GM12878 (cell line): ENCODE data around the gene C8B. TPM values are rescaled to one million over a fixed set of nuclear protein-coding genes. Genes with fewer than 3 reads are reported as not detected.

ENCODE experiments used
- ATAC-seq: fragments of 200-7000 bp; cut with Tn5 transposase; 3 replicates; pipeline ENCODE4 v1.9.1; 2020; ENCODE audit warnings: mild to moderate bottlenecking, moderate library complexity
- BruUV-seq: library from RNA; stranded (reverse); fragments of 400-500 nt; replicated peaks from 2 replicates; lab custom pipeline; 2021; lab: Mats Ljungman, UMichigan
- CTCF ChIA-PET: fragments of 300-600 bp; sonication (Branson Sonifier 250); formaldehyde crosslinking; extraction: SDS; loops from one replicate; lab custom pipeline; 2021; ENCODE audit warnings: inconsistent platforms; lab: Yijun Ruan, JAX
- POLR2A ChIA-PET: fragments of 350-600 bp; formaldehyde crosslinking; extraction: SDS; loops from one replicate; lab custom pipeline; 2021; ENCODE audit warnings: inconsistent platforms; lab: Charles Lee
- RAD21 ChIA-PET: fragments of 300-600 bp; sonication (Branson Sonifier 250); formaldehyde crosslinking; loops from one replicate; lab custom pipeline; 2023; ENCODE audit warnings: antibody characterized with exemption; ENCODE audit not compliant: unreplicated experiment; lab: Charles Lee
- SMC1A ChIA-PET: fragments of 300-600 bp; sonication (Branson Sonifier 250); formaldehyde crosslinking; loops from one replicate; lab custom pipeline; 2023; ENCODE audit not compliant: unreplicated experiment, uncharacterized antibody; lab: Charles Lee
- DNase-seq: peaks from one replicate; pipeline ENCODE4 v3.0.0-alpha.2; 2011; ENCODE audit warnings: low read depth, low spot score
- FAIRE-seq: peaks from 3 replicates; lab custom pipeline; 2011; peaks lifted over from hg19 to GRCh38; lab: Jason Lieb, UNC
- H2AFZ ChIP-seq: 2 replicates; pipeline ENCODE4 v1.6.0; 2011; ENCODE audit warnings: low read depth, low read length, control low read depth; ENCODE audit not compliant: control insufficient read depth
- H3K27ac ChIP-seq: 2 replicates; pipeline ENCODE4 v1.5.1; 2011; ENCODE audit warnings: control low read depth; ENCODE audit not compliant: control insufficient read depth, insufficient read depth
- H3K27me3 ChIP-seq, 2 experiments: replicated peaks in 1 of 2; 2 replicates each; pipeline versions ENCODE4 v1.6.0 to v1.6.1; 2011; ENCODE audit warnings: low read length in 1 of 2; ENCODE audit not compliant: control insufficient read depth in 2 of 2, insufficient read depth in 2 of 2
- H3K36me3 ChIP-seq, 2 experiments: 2 replicates each; pipeline ENCODE4 v1.5.1; 2011; ENCODE audit warnings: low read length in 1 of 2; ENCODE audit not compliant: control insufficient read depth in 2 of 2, insufficient read depth in 2 of 2
- H3K4me1 ChIP-seq: 2 replicates; pipeline ENCODE4 v1.6.1; 2011; ENCODE audit warnings: mild to moderate bottlenecking, low read length, moderate library complexity, mixed read lengths; ENCODE audit not compliant: control insufficient read depth, insufficient read depth
- H3K4me2 ChIP-seq: 2 replicates; pipeline ENCODE4 v1.6.0; 2011; ENCODE audit warnings: control low read depth; ENCODE audit not compliant: control insufficient read depth, insufficient read depth
- H3K4me3 ChIP-seq: fragments of 200-600 bp; sonication (generic); 2 replicates; pipeline ENCODE4 v1.5.1; 2016
- H3K79me2 ChIP-seq: 2 replicates; pipeline ENCODE4 v1.6.0; 2011; ENCODE audit warnings: low read length; ENCODE audit not compliant: control insufficient read depth, insufficient read depth
- H3K9ac ChIP-seq: 2 replicates; pipeline ENCODE4 v1.8.0; 2011; ENCODE audit warnings: low read length, control low read depth, mixed read lengths; ENCODE audit not compliant: control insufficient read depth, insufficient read depth
- H3K9me3 ChIP-seq: replicated peaks from 3 replicates; pipeline ENCODE4 v1.5.1; 2011; ENCODE audit warnings: mild to moderate bottlenecking, low read length; ENCODE audit not compliant: control insufficient read depth, insufficient read depth
- H4K20me1 ChIP-seq: 2 replicates; pipeline ENCODE4 v1.6.0; 2011; ENCODE audit not compliant: control insufficient read depth, insufficient read depth
- IRF4 ChIP-seq: IDR thresholded peaks from 2 replicates; pipeline ENCODE4 v1.6.1; 2011; ENCODE audit warnings: low read depth, low read length
- NR2F1 ChIP-seq: fragments of 450-650 bp; conservative IDR thresholded peaks from 2 replicates; pipeline ENCODE4 v1.6.1; 2017; ENCODE audit warnings: mild to moderate bottlenecking
- RB1 ChIP-seq: fragments of 450-650 bp; formaldehyde crosslinking; IDR thresholded peaks from 2 replicates; pipeline ENCODE4 v1.6.1; 2017; ENCODE audit warnings: mild to moderate bottlenecking, borderline replicate concordance
- RFX5 ChIP-seq: IDR thresholded peaks from 2 replicates; pipeline ENCODE4 v1.6.1; 2011; ENCODE audit warnings: low read depth, low read length, improper control_type of control experiment
- TBL1XR1 ChIP-seq: IDR thresholded peaks from 2 replicates; pipeline ENCODE4 v1.6.1; 2012; ENCODE audit warnings: low read depth, low read length, improper control_type of control experiment
- ZNF384 ChIP-seq: IDR thresholded peaks from 2 replicates; pipeline ENCODE4 v1.6.1; 2012; ENCODE audit warnings: low read depth, mild to moderate bottlenecking, low read length, improper control_type of control experiment, borderline replicate concordance
- WGBS: methylation state at CpG from one replicate; pipeline ENCODE4 v1.1.6; 2016; ENCODE audit warnings: low lambda C conversion rate; ENCODE audit not compliant: insufficient replicate concordance, insufficient coverage; ENCODE audit errors: missing lambda C conversion rate; 5-methylcytosine and 5-hydroxymethylcytosine counted together
- in situ Hi-C: fragments of 300-500 bp; cut with MboI; formaldehyde crosslinking; loops from 9 replicates; pipeline ENCODE4 v1.14.3; 2018; ENCODE audit warnings: mixed read lengths
- intact Hi-C: fragments of 100-400 bp; cut with micrococcal nuclease; formaldehyde crosslinking; loops from one replicate; pipeline ENCODE4 v1.14.2; 2022; ENCODE audit not compliant: unreplicated experiment
- polyA plus RNA-seq, 11 experiments: library from polyadenylated mRNA; depleted of rRNA in 4 of 11; unstranded in 6 of 11; stranded (reverse) in 5 of 11; fragments of >200 nt; fragmentation: Nextera tagmentation in 4 of 11; fragmentation: Illumina TruSeq in 1 of 11; extraction: Ambion mirVana in 4 of 11; extraction: Trizol in 1 of 11; gene quantifications; 1 replicate in 1 of 11; 2 replicates in 10 of 11; pipeline versions ENCODE4 v1.2.1 to v1.2.3, GENCODE V29; 2011 to 2016; ENCODE audit warnings: inconsistent platforms in 2 of 11, missing spikeins in 2 of 11, low read depth in 1 of 11
- total RNA-seq, 4 experiments: library from RNA; depleted of rRNA in 3 of 4; stranded (reverse); fragments of >200 nt in 3 of 4; fragmentation: Illumina TruSeq in 1 of 4; extraction: Trizol in 1 of 4; gene quantifications; 2 replicates each; pipeline versions ENCODE4 v1.2.1 to v1.2.3, GENCODE V29; 2013 to 2021
- TF ChIP-seq, protein P1 (sequence below): fragments of 450-650 bp; formaldehyde crosslinking; IDR thresholded peaks from 2 replicates; pipeline ENCODE4 v1.5.0; 2022; ENCODE audit warnings: mild to moderate bottlenecking, missing genetic modification characterization
- TF ChIP-seq, protein P2 (sequence below): fragments of 450-650 bp; formaldehyde crosslinking; IDR thresholded peaks from 2 replicates; pipeline ENCODE4 v1.4.0; 2022; ENCODE audit warnings: mild to moderate bottlenecking, moderate library complexity

C8B gene
- total and polyA plus RNA-seq, 10 of the 15 experiments (the other 5 are each of a cell fraction or from before 2014, with no cell fraction given) = not detected

DNA sequence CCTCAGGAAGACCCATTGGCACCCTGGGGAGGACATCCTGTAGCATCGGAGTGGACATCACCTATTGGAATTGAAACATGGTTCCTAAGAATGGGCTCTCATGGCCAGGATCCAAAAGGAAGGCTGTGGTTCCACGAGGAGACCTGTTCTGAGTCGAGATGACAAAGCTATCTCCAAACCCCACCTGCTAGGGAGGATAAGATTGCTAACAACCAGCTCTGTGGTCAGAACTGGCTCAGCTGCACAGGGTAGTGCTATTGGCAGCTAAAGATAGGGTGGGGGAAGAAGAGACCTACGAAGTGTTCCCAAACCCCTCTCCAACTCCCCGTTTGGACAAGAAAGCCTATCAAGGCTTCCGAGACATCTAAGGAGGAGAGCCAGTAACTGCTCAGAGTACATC is 17.7 kb upstream of the C8B start:
- ChIA-PET POLR2A (no interaction called here), CTCF (interaction anchor here (1.7 kb wide), 1 partner anchor 15 kb away, joined by 5 read pairs; no protein-coding TSS in a partner anchor), RAD21 (no interaction called here), SMC1A (no interaction called here)
- no peaks in the 10 kb centered on the region for H3K36me3 ChIP-seq
- DNase-seq (no peak), FAIRE-seq (no peak), ATAC-seq (no peak)
- BruUV-seq = no TSS peak
- peaks cover 0 to 3% of the 10 kb centered on the region in 2 experiments; a peak in 2 of 4 replicates for H3K27me3 ChIP-seq
- in situ Hi-C loops (no loop called here), intact Hi-C loops (loop anchor here (5.0 kb wide), 1 partner anchor 49 kb away; no protein-coding TSS in a partner anchor)
- WGBS = 2% methylated on average over 6 of the region's 6 CpGs
- H2AFZ ChIP-seq = no peak overlapping the region
- no peaks in the 10 kb centered on the region for H3K4me1 ChIP-seq
- H3K9ac ChIP-seq = no peak overlapping the region
- TF ChIP-seq RB1 (no peak), TBL1XR1 (no peak), IRF4 (no peak), ZNF384 (no peak), NR2F1 (no peak), RFX5 (no peak)
- TF ChIP-seq, protein P1, sequence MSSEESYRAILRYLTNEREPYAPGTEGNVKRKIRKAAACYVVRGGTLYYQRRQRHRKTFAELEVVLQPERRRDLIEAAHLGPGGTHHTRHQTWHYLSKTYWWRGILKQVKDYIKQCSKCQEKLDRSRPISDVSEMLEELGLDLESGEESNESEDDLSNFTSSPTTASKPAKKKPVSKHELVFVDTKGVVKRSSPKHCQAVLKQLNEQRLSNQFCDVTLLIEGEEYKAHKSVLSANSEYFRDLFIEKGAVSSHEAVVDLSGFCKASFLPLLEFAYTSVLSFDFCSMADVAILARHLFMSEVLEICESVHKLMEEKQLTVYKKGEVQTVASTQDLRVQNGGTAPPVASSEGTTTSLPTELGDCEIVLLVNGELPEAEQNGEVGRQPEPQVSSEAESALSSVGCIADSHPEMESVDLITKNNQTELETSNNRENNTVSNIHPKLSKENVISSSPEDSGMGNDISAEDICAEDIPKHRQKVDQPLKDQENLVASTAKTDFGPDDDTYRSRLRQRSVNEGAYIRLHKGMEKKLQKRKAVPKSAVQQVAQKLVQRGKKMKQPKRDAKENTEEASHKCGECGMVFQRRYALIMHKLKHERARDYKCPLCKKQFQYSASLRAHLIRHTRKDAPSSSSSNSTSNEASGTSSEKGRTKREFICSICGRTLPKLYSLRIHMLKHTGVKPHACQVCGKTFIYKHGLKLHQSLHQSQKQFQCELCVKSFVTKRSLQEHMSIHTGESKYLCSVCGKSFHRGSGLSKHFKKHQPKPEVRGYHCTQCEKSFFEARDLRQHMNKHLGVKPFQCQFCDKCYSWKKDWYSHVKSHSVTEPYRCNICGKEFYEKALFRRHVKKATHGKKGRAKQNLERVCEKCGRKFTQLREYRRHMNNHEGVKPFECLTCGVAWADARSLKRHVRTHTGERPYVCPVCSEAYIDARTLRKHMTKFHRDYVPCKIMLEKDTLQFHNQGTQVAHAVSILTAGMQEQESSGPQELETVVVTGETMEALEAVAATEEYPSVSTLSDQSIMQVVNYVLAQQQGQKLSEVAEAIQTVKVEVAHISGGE (CRISPR knock-in tag) = no peak
- TF ChIP-seq, protein P2, sequence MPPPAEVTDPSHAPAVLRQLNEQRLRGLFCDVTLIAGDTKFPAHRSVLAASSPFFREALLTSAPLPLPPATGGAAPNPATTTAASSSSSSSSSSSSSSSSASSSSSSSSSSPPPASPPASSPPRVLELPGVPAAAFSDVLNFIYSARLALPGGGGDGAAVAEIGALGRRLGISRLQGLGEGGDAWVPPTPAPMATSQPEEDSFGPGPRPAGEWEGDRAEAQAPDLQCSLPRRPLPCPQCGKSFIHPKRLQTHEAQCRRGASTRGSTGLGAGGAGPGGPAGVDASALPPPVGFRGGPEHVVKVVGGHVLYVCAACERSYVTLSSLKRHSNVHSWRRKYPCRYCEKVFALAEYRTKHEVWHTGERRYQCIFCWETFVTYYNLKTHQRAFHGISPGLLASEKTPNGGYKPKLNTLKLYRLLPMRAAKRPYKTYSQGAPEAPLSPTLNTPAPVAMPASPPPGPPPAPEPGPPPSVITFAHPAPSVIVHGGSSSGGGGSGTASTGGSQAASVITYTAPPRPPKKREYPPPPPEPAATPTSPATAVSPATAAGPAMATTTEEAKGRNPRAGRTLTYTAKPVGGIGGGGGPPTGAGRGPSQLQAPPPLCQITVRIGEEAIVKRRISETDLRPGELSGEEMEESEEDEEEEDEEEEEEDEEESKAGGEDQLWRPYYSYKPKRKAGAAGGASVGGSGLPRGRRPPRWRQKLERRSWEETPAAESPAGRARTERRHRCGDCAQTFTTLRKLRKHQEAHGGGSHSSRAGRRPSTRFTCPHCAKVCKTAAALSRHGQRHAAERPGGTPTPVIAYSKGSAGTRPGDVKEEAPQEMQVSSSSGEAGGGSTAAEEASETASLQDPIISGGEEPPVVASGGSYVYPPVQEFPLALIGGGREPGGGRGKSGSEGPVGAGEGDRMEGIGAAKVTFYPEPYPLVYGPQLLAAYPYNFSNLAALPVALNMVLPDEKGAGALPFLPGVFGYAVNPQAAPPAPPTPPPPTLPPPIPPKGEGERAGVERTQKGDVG (CRISPR knock-in tag) = no peak
- H3K4me2 ChIP-seq = no peak overlapping the region
- H3K9me3 ChIP-seq = no peaks in the 10 kb centered on the region
- no peaks in the 10 kb centered on the region for H3K79me2 ChIP-seq
- H3K4me3 ChIP-seq = no peak overlapping the region
- no peaks in the 10 kb centered on the region for H4K20me1 ChIP-seq
- H3K27ac ChIP-seq = no peak overlapping the region
